ENCODE results near the gene AREG. TPM values are rescaled to one million over a fixed set of nuclear protein-coding genes. Genes with fewer than 3 reads are reported as not detected.

AREG gene
- total and polyA plus RNA-seq, 2 of the 13 experiments (the other 11 are each of a cell fraction or from before 2014, with no cell fraction given) = 6.2 to 7.1 TPM

DNA sequence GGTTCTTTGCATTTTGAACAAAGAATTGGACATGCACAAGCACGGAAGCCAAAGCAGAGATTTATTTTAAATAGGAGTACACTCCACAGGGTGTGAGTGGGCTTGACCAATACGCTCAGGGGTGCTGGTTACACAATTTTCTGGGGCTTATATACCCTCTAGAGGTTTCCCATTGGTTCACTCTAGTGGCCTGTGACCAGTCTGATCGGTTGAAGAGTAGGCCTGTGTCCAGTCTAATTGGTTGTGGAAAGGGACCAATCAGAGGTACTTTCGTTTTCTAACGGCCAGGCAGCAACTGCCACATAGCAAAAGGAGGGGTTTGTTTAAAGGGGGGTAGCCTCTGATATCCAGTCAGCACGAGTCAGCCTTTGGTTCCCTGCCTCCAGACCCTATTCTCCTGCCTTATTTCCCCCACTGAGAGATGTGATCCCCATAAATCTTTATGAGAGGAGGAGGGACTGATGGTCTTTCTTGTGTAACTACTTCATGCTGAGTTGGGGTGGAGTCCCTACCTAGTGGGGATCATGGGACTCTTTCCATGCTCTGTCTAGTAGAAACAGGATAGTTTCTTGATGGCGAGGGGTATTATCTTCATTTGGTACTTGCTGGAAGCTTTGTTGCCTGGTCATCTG lies 11.3 kb upstream of the AREG start (continued):
- TF ChIP-seq THYN1 (CRISPR knock-in tag; IDR thresholded peaks at IDR 0.05; ENCODE audit: borderline replicate concordance, low read depth) (no peak), ZNF546 (CRISPR knock-in tag; conservative IDR thresholded peaks at IDR 0.05) (no peak), DNMT3B (CRISPR knock-in tag; conservative IDR thresholded peaks at IDR 0.05) (no peak), CEBPB (IDR thresholded peaks at IDR 0.05; ENCODE audit: borderline replicate concordance, low read depth, low read length) (peak; percentile 34; the same call in 1 of the 2 replicates), ZNF121 (CRISPR knock-in tag; IDR thresholded peaks at IDR 0.05) (no peak), HOXA7 (CRISPR knock-in tag; IDR thresholded peaks at IDR 0.05) (no peak), U2AF2 (IDR thresholded peaks at IDR 0.05; ENCODE audit: low read depth, low read length) (no peak), HOXD1 (CRISPR knock-in tag; IDR thresholded peaks at IDR 0.05) (no peak), ZBTB20 (CRISPR knock-in tag; IDR thresholded peaks at IDR 0.05; ENCODE audit: borderline replicate concordance, low read depth) (no peak), ZNF383 (CRISPR knock-in tag; IDR thresholded peaks at IDR 0.05; ENCODE audit: borderline replicate concordance) (no peak), NCOA1 (CRISPR knock-in tag; IDR thresholded peaks at IDR 0.05) (no peak)
- TF ChIP-seq, protein P1, sequence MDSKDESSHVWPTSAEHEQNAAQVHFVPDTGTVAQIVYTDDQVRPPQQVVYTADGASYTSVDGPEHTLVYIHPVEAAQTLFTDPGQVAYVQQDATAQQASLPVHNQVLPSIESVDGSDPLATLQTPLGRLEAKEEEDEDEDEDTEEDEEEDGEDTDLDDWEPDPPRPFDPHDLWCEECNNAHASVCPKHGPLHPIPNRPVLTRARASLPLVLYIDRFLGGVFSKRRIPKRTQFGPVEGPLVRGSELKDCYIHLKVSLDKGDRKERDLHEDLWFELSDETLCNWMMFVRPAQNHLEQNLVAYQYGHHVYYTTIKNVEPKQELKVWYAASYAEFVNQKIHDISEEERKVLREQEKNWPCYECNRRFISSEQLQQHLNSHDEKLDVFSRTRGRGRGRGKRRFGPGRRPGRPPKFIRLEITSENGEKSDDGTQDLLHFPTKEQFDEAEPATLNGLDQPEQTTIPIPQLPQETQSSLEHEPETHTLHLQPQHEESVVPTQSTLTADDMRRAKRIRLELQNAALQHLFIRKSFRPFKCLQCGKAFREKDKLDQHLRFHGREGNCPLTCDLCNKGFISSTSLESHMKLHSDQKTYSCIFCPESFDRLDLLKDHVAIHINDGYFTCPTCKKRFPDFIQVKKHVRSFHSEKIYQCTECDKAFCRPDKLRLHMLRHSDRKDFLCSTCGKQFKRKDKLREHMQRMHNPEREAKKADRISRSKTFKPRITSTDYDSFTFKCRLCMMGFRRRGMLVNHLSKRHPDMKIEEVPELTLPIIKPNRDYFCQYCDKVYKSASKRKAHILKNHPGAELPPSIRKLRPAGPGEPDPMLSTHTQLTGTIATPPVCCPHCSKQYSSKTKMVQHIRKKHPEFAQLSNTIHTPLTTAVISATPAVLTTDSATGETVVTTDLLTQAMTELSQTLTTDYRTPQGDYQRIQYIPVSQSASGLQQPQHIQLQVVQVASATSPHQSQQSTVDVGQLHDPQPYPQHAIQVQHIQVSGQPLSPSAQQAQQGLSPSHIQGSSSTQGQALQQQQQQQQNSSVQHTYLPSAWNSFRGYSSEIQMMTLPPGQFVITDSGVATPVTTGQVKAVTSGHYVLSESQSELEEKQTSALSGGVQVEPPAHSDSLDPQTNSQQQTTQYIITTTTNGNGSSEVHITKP (CRISPR knock-in tag; IDR thresholded peaks at IDR 0.05; ENCODE audit: low read depth) = 0 out of 2 replicates have a peak, but pooled peaks have one; percentile 47
- TF ChIP-seq, protein P2, sequence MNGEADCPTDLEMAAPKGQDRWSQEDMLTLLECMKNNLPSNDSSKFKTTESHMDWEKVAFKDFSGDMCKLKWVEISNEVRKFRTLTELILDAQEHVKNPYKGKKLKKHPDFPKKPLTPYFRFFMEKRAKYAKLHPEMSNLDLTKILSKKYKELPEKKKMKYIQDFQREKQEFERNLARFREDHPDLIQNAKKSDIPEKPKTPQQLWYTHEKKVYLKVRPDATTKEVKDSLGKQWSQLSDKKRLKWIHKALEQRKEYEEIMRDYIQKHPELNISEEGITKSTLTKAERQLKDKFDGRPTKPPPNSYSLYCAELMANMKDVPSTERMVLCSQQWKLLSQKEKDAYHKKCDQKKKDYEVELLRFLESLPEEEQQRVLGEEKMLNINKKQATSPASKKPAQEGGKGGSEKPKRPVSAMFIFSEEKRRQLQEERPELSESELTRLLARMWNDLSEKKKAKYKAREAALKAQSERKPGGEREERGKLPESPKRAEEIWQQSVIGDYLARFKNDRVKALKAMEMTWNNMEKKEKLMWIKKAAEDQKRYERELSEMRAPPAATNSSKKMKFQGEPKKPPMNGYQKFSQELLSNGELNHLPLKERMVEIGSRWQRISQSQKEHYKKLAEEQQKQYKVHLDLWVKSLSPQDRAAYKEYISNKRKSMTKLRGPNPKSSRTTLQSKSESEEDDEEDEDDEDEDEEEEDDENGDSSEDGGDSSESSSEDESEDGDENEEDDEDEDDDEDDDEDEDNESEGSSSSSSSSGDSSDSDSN (CRISPR knock-in tag; IDR thresholded peaks at IDR 0.05) = no peak
- TF ChIP-seq, protein P3, sequence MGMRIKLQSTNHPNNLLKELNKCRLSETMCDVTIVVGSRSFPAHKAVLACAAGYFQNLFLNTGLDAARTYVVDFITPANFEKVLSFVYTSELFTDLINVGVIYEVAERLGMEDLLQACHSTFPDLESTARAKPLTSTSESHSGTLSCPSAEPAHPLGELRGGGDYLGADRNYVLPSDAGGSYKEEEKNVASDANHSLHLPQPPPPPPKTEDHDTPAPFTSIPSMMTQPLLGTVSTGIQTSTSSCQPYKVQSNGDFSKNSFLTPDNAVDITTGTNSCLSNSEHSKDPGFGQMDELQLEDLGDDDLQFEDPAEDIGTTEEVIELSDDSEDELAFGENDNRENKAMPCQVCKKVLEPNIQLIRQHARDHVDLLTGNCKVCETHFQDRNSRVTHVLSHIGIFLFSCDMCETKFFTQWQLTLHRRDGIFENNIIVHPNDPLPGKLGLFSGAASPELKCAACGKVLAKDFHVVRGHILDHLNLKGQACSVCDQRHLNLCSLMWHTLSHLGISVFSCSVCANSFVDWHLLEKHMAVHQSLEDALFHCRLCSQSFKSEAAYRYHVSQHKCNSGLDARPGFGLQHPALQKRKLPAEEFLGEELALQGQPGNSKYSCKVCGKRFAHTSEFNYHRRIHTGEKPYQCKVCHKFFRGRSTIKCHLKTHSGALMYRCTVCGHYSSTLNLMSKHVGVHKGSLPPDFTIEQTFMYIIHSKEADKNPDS (CRISPR knock-in tag; IDR thresholded peaks at IDR 0.05) = no peak
- TF ChIP-seq, protein P4, sequence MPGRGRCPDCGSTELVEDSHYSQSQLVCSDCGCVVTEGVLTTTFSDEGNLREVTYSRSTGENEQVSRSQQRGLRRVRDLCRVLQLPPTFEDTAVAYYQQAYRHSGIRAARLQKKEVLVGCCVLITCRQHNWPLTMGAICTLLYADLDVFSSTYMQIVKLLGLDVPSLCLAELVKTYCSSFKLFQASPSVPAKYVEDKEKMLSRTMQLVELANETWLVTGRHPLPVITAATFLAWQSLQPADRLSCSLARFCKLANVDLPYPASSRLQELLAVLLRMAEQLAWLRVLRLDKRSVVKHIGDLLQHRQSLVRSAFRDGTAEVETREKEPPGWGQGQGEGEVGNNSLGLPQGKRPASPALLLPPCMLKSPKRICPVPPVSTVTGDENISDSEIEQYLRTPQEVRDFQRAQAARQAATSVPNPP (CRISPR knock-in tag; IDR thresholded peaks at IDR 0.05) = no peak

All from HepG2 (cell line).